Glomerular endothelial cell (primary cell): ENCODE results near the gene SLCO3A1. TPM values are rescaled to one million over a fixed set of nuclear protein-coding genes. Genes with fewer than 3 reads are reported as not detected.

Experiments
- DNase-seq: peaks from one replicate; pipeline ENCODE4 v3.0.0-alpha.2; 2011; ENCODE audit warnings: low read depth, low spot score; ENCODE audit errors: extremely low read depth
- total RNA-seq: library from RNA; depleted of rRNA; stranded (reverse); fragments of >200 nt; gene quantifications from 2 replicates; pipeline ENCODE4 v1.2.3, GENCODE V29; 2015

Gene SLCO3A1
- total RNA-seq, 1 donor from 2014 or later: 7.0 TPM

DNA sequence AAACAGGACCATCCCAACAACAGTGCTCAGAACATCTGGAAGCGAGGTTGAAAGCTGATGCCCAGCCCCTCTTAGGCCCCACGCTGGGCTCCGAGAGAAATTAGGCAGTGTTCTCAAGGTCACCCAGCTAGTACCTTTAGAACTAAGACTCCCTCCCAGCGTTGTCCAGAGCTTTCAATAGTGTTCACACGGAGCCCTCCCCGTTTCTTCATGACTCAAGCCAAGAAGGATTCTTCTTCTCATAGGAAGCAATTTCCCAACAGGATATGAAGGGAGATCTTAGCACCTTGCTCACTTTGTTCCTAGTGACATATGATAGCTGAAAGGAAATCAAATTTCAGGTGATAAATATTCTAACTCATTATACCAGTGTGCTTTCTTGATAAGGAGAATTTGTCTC, 296.0 kb downstream of the SLCO3A1 start:
- no peak for DNase-seq

DNA sequence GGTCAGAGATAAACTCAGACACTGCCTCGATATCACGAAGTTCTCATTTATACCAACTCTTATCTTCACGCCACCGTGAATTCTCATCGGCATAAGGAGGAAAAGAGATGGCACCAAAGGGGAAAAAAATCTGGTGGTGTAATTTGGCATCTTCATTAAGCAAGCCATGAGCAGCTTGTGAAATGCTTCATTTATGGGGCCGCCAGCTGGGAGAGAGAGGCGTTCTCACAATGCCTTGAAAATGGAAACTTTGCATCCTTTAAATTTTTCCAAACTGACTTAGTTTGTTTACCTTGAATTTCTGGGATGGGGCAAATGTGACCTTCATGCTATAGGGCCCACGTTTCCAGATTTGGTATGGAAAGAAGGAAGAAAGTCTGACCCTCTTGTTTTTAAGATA, 297.7 kb downstream of the SLCO3A1 start:
- no peak for DNase-seq

DNA sequence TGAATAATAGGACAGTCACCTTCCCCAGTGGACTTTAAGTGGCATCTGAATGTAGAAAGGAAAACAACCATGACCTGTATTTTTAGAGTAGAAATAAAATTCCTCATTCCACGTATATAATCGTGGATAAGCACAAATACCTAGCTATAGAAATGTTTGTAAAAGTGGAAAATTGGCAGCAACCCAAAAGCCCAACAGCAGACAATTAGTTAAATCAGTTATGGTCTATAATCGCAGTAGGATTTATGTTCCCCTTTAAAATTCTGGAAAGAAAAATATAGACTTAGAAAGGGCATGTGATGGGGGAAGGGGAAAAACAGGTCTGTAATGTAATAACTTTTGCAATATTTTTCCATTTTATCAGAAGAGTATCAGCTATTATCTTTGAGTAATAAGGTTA, 298.2 kb downstream of the SLCO3A1 start:
- DNase-seq: no peak

DNA sequence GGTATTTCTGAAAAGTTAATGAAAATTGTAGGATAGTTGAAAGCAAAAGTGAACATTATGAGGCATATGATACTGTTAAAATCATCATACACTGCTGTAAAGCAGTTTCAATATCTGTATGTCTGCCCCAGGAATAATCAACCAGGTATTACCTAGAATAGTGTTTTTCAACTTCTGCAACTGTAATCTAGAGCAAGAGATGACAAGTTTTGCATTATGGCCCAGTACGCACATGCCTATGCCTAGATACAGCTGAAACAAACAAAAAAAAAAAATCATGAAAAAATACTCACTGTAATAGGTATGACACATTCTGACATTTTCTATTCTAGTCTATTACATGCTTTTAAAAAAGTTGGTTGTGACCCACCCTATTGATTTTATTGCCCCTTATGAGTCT, 299.5 kb downstream of the SLCO3A1 start:
- no peak for DNase-seq

DNA sequence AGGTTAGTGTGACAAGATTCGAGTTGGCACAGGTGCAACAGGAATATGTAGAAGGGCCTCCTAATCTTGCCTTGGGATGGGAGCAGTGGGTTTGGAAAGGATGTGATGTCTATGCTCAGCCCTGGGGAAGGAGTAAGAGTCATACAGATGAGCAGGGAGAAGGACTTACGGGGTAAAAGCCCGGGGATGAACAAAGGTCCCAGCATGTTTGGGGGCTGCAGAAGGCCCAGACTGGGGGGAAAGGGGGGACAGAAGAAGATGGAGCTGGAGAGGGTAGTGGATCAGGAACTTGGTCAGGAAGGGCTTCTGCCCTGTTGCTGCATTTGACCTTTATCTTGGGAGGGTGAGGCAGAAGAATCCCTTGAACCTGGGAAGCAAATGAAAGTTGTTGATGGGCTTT, 300.1 kb downstream of the SLCO3A1 start:
- DNase-seq: no peak

DNA sequence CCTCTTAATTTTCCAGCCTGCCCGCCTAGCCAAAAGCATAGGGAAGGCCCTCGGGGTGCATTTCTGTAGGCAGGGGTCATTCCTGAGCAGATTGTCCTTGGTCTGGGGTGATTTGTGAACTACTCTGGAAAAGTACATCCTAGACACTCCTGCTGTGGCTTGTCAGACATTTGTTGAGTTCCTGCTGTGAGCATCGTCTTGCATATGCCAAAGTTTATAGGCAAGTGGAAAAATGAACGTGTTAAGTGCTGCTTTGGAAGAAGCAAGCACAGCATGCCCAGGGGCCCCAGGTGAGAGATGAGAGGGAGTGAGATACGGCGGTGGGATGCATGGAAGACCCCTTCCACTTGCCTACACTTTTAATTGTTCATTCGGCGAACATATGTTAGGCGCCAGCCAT, 302.4 kb downstream of the SLCO3A1 start:
- DNase-seq: no peak

DNA sequence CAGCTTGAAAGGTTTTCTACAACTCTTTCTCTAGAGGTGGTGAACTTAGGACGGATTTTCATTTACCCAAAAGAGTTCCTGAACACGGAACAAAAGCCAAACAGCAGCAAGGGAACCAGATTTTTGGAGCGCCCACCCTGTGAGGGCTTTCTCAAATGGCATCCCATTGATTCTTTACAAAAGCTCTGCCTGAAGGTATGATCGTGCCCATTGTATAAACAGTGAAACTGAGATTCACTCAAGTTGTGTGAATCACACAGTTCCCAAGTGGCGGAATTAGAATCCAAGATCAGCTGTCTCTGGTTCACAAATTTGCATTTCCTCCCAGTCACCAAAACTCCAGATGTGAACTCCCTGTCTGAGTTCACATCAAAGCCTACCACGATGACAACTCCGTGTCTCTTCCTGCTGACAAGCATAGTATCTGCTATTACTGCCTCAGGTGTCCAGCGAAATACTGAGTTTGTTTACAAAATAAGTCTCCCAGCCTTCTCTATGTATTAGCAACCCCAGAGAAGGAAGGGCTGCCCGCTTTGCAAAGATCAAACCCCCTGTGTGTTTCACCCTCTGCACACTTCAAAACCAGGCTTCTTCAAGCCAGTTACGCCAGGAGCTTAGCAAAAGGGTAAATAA, 304.3 kb downstream of the SLCO3A1 start:
- no peak for DNase-seq

DNA sequence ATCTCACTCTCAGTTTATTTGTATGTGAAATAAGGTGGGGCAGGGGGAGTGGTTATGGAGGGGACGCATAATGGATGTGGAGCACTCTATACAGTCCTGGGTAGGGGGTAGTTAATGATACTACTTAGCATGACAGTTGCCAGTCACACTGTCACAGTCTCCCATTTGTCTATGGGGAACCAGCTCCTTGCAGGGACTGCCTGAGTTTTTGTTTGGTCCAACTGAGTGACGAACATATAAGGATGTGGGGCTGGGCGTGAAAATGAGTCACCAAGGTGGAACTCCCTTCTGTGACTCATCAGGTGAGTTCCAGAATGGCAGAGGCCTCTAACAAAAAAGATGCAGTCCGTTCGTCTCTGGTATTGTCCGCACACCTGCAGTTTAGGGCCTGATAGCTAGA, 304.9 kb downstream of the SLCO3A1 start:
- no peak for DNase-seq

DNA sequence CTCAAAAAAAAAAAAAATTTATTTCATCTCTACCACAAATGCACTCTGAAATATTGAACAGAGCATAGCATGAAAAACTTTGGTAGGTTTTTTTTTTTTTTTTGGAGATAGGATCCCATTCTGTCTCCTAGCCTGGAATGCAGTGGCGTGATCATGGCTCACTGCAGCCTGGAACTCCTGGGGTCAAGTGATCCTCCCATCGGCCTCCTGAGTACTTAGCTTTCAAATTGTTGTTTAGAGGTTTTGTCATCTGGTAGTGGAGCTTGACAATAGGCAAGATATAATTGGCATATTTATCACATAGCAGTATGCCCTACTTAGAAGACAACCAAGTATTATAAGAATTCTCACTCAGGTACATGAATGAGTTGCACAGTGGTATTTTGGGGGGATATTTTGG, 306.0 kb downstream of the SLCO3A1 start:
- DNase-seq: no peak

DNA sequence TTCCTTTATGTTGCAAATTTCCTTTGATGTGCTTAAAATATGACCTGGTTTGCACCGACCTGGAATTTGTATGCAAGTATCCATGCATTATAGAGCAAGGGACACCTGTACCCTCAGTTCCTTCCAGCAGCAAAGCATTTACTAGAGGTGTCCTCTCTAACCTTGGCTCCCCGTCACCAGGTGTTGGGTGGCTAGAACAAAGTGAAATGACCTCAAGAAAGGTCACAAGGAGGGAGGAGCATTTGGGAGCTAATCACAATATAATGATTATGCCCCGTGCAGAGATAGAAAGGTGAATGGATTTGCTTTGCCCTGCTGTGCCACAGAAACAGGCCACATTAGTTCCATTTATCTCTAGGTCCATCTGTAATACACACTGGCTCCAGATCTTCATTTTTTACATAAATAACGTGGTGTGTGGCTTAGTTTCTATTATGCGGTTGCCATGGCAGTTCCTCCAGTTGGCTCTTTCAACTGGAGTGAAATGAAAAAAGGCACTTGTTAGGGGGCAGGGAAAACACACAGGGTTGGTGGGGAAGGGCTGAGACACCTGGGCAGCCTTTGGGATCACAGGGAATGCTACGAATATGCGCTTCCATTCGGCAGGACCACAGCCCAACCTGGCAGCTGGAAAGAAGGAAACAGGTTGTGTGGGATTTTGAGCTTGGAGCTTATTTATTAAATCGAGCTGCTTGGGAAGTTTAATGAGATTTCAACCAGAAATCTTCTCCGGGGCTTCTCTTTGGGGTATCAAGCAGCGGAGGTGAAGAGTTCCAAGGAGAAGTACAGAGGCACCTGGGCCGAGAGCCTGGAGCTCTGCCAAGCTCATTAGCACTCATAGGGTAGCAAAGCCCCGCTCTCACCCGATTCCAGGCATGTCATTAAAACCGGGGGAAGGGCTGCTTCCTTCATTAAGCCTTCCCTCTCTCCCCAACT, 306.7 kb downstream of the SLCO3A1 start:
- DNase-seq: no peak

DNA sequence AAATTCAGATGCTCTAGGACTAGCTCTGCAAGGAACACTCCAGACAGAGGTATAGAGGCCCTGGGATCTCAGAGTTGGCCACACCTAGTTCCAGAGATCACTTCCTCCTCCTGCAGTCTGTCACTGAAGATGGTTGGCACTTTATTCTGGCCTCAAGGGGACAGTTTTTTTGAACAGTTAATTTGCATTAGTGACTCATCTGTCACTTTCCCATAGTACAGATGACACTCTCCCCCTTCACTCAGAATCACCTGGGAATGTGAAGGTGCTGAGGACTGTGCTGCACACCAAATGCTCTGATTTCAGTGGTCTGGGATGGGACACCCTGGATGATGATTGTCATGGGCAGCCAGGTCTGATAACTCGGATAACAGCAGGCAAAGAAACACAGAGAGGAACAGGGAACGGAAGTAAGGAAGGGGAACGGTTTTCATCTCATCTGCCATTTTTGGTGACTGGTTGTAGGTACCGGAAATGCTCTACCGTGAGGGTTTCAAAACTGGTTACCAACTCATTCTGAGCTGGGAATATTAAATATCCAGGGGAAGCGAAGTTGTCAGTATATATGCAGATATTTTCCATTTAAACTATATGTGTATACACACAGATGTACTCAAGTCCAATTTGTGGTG, 307.6 kb downstream of the SLCO3A1 start:
- DNase-seq: no peak

DNA sequence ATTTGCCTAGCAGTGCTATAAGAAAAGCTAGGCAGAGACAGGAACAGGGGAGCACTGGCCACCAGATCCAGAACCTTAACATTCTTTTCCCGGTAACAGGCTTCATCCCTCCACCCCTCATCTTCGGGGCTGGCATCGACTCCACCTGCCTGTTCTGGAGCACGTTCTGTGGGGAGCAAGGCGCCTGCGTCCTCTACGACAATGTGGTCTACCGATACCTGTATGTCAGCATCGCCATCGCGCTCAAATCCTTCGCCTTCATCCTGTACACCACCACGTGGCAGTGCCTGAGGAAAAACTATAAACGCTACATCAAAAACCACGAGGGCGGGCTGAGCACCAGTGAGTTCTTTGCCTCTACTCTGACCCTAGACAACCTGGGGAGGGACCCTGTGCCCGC, 309.1 kb downstream of the SLCO3A1 start:
- no peak for DNase-seq

DNA sequence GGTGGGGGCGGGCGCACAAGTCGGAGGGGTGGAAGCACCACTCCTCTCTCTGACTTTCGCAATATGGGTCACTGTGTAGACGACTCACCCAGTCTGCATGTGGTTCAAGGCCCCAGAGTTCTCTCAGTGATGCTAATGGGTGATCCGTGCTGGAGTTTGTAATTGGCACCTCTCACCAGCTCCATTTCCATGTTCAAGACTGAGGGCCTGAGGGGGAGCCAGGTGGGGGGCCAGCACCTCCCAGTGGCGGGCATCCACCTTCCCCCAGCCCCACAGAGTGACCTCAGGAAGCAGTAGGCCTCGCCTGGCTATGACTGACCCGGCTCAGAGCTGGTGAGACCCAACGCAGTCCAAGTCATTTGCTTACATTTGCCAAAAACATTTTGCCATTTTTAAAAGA, 310.1 kb downstream of the SLCO3A1 start:
- no peak for DNase-seq

DNA sequence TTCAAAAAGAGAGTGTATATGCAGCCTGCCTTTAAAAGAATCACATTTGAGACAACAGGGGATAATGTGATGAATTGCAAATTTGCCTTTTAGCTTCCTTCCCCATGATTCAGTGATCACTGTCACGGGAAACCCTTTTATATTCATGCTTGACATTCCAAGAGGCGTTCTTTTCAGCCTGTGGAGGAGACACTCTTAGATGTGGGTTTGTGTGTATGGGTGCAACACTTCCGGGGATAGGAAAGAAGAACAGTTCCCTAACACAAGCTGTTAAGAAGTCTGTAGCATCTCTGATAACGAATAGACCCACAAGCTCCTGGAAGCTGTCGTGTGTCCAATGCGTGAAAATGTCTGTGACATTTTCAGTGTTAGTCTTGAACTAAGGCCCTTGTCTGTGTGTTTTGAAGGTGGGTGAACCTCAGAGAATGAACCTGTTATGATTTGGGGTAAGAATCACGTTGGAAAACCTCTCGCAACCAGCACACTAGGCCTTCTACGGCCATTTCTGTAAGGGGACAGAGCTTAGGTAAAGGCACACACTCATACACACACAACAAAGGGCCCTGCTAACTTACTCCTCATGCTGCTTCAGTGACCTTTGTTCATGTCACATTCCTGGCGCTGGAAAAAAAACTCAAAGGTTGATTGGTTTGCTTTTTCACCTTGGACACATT, 311.0 kb downstream of the SLCO3A1 start:
- DNase-seq: no peak

DNA sequence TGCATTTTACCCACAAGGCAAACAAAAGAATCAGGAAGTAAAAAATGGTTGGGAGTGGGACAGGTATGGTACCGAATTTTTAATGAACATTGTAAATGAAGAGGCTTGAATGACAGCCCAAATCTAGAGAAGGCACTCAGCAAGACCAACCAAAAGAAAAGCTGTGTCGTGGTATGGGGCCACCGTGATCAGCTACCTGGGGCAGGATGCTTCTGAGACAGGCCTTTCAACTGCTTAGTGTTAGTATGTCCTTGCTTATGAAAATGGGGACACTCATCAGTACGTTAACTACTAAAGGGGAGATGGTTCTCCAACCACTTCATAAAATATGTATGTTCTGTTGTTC, 311.5 kb downstream of the SLCO3A1 start:
- no peak for DNase-seq

DNA sequence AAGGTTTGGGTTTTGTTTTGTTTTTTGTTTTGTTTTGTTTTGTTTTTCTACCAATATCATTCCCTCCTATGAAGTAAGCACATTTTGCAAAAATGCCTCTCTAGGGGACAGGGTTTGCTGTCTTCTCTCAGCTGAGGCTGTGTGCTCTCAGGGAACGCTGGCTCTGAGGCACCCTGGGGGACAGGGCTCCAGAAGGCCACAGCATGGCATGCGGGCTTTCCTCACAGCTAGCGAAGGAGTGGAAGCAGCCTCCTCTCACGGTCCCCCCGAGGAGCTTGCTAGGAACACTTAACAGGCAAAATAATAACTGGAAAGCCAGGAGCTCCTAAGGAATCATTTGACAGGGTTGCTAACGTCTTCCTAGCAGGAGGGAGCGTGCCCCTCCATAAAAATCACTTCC, 312.5 kb downstream of the SLCO3A1 start:
- no peak for DNase-seq

DNA sequence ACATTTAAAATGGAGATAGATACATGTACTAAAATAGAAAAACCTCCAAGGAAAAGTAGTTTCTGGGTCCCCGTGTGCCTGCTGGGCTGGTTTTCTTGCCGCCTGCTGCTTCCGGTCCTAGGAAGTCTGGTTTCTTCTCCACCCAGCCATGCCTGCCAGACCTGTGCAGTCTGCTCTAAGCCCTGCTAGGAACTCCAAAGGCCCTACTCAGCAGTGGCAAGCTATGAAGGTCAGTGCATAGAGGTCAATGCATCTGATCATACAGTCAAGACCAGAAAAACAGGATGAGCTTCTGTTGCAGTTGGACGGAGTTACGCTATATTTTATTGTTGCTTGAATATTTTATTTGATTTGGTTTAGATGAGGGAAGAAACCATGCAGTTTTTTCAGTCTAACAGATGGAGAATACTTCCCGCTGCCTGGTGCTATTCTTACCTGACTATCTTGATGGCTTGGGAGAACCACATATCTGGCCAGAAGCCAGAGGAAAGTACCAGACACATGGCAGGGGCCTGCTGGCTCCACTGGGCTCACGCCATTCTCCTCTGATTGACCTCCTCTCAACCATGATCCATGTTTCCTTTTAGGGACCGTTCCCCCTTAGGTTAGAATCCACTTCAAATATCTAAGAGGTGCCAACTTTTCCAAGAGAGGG, 313.4 kb downstream of the SLCO3A1 start:
- no peak for DNase-seq

DNA sequence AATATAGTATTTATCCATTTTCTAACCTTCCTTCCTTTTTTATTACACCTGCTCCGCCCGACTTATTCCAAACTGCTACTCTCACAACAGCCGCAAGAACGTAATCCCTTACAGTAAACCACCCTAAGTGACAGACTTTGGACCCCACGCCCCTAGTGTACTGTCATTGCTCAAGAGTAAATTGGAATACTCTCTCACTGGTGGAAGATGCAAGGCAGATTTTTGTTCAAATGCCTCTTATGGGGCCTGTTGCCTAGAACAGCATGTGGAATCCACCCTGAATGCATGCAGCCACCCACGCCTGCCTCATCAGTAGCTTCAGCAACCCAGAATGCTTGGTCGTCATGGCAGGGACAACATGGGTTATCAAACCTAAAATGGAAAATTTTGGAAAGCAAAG, 313.9 kb downstream of the SLCO3A1 start:
- no peak for DNase-seq

DNA sequence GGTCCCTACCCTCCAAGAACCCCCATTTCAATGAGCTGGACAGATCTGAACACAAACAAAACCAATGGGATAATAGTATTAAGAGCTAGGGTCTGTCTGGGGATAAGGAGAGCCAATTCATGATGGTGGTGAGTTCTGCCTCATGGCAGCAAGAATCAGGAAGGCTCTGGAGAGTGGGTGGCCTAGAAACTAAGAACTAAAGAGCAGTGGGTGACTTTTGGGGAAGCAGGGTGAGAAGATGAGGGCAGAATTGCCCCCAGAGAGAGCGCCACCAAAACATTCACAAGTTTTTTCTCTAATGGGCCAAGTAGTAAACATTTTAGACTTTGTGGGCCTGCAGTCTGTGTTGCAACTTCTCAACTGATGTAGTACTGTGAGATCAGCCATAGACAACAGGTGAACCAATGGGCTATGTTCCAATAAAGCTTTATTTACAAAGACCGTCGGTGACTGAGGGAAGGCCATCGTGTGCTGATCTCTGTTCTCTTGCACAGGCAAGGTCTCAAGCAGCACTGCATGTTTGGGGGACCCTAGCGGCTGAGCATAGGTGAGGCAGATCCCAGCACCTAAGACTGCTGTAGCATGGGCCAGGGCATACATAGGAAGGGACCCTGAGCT, 314.7 kb downstream of the SLCO3A1 start:
- no peak for DNase-seq

DNA sequence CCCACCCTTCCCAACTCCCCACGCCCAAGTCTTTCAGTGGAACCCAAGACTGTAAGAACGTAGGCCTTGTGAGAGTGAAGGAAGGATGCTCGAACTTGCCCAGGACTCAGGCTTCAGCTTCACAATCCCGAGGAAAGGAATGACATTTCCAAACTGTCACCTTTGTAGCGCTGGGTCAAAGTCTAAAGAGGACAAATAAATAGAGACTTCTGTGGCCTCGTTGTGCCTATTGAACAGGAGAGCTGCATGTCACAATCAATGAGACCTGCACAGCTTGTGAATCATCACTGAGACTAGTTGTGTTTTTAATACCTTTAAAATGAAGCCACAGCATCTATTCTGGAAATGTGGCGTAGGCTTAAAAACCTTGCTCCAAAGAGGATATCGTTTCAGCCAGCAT, 317.4 kb downstream of the SLCO3A1 start:
- no peak for DNase-seq
